BJ (cell line): ENCODE results near the gene RHBDD1. TPM values are rescaled to one million over a fixed set of nuclear protein-coding genes. Genes with fewer than 3 reads are reported as not detected.
"Not testable (repeated sequence)": the region's sequence is repeated elsewhere in the genome, so short reads cannot be mapped to it uniquely, and the experiment has no call there.

Experiments used
- CTCF ChIA-PET: fragments of 350-600 bp; formaldehyde crosslinking; extraction: SDS; loops from one replicate; lab custom pipeline; 2021; ENCODE audit warnings: antibody characterized with exemption, inconsistent platforms; lab: Yijun Ruan, JAX
- POLR2A ChIA-PET: fragments of 300-600 bp; sonication (Branson Sonifier 250); formaldehyde crosslinking; extraction: SDS; loops from one replicate; lab custom pipeline; 2021; ENCODE audit warnings: antibody characterized with exemption; lab: Charles Lee
- DNase-seq: peaks from one replicate; pipeline ENCODE4 v3.0.0-alpha.2; 2011; ENCODE audit warnings: low read depth
- H3K27me3 ChIP-seq: 2 replicates; pipeline ENCODE4 v1.6.0; 2011; ENCODE audit warnings: low read length; ENCODE audit not compliant: control insufficient read depth, insufficient read depth
- H3K36me3 ChIP-seq: 2 replicates; pipeline ENCODE4 v1.5.1; 2011; ENCODE audit warnings: low read length; ENCODE audit not compliant: control insufficient read depth, insufficient read depth
- H3K4me3 ChIP-seq: 2 replicates; pipeline ENCODE4 v1.5.1; 2011; ENCODE audit warnings: low read depth, mild to moderate bottlenecking, control low read depth, low read length
- polyA plus RNA-seq: library from polyadenylated mRNA; depleted of rRNA; stranded (reverse); fragments of >200 nt; gene quantifications from 2 replicates; pipeline ENCODE4 v1.2.3, GENCODE V29; 2011
- TF ChIP-seq, protein P1 (sequence below): IDR thresholded peaks from 2 replicates; pipeline ENCODE4 v1.5.1; 2011; ENCODE audit warnings: low read depth, mild to moderate bottlenecking, control low read depth, inconsistent platforms, low read length, moderate library complexity; ENCODE audit not compliant: insufficient read depth

The RHBDD1 gene
- polyA plus RNA-seq, 1 experiment = 29.2 TPM

DNA sequence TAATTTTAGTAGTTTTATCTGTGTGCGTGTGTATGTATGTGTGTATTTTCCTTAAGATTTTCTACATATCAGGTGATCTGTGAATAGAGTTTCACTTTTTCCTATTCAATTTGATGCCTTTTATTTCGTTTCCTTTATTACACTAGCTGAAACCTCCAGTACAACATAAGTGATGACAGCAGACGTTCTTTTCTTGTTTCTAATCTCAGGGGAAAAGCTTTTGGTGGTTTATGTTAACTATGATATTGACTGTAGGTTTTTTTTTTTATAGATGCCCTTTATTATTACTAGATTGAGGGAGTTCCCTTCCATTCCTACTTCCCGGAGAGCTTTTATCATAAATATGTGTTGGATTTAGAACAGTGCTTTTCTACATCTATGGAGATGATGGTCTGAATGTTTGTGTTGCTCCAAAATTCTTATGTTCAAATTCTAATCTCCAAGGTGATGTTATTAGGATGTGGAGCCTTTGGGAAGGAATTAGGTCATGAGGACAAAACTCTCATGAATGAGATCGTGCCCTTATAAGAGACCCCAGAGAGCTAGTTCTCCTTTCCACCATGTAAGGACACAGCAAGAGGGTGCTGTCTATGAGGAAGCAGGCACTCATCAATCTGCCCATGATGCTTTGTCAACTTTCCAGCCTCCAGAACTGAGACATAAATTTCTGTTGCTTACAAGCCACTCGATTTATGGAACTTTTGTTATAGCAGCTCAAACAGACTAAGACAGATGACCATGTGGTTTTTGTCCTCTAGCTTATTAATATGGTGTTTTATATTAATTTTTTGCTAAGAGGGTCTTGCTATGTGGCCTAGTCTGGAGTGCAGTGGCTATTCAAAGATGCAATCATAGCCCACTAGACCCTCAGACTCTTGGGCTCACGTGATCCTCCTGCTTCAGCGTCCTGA is 5.9 kb upstream of the RHBDD1 start:
- CTCF ChIA-PET = interaction anchor here (0.9 kb wide), 1 partner anchor 8 kb away, joined by 3 read pairs; no protein-coding TSS in a partner anchor
- DNase-seq = no peak
- no peak overlapping the region for H3K4me3 ChIP-seq
- no peaks in the 10 kb centered on the region for H3K36me3 ChIP-seq
- POLR2A ChIA-PET = no interaction called here
- H3K27me3 ChIP-seq = no peaks in the 10 kb centered on the region
- TF ChIP-seq, protein P1, sequence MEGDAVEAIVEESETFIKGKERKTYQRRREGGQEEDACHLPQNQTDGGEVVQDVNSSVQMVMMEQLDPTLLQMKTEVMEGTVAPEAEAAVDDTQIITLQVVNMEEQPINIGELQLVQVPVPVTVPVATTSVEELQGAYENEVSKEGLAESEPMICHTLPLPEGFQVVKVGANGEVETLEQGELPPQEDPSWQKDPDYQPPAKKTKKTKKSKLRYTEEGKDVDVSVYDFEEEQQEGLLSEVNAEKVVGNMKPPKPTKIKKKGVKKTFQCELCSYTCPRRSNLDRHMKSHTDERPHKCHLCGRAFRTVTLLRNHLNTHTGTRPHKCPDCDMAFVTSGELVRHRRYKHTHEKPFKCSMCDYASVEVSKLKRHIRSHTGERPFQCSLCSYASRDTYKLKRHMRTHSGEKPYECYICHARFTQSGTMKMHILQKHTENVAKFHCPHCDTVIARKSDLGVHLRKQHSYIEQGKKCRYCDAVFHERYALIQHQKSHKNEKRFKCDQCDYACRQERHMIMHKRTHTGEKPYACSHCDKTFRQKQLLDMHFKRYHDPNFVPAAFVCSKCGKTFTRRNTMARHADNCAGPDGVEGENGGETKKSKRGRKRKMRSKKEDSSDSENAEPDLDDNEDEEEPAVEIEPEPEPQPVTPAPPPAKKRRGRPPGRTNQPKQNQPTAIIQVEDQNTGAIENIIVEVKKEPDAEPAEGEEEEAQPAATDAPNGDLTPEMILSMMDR = no peak

DNA sequence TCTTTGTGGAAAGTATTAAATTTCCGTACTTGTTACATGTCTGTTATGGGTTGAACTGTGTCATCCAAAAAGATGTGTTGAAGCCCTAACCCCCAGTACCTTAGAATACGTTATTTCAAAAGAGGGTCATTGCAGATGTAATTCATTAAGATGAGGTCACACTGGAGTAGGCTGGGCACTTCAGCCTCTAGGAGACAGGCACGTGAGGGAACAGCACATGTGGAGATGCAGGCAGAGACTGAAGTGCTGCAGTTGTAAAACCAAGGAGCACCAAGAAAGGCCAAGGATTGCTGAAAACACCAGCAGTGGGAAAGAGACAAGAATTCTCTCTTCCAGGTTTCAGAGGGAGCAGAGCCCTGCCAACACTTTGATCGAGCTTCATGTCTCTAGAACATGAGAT is 4.6 kb upstream of the RHBDD1 start:
- Histone ChIP-seq H3K27me3 (no peaks in the 10 kb centered on the region), H3K4me3 (no peak overlapping the region), H3K36me3 (no peaks in the 10 kb centered on the region)
- ChIA-PET POLR2A (interaction anchor here (0.7 kb wide), 1 partner anchor 39 kb away, joined by 3 read pairs; no protein-coding TSS in a partner anchor), CTCF (no interaction called here)
- no peak for DNase-seq
- TF ChIP-seq, protein P1 = no peak

DNA sequence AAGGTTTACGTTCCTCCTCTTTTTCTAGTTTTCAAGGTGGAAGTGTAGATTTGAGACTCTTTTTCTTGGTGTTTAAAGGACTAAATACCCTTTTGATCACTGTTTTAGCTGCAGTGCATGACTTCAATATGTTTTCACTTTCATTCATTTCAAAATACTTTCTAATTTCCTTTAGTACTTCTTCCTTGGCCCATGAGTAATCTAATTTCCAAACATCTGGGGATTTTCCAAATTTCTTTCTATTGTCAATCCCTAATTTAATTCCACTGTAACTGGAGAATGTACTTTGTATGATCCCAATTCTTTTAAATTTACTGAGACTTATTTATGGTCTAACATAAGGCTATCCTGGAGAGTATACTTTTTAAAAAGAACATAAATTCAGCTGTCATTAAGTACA is 3.8 kb upstream of the RHBDD1 start:
- Histone ChIP-seq H3K36me3 (no peaks in the 10 kb centered on the region), H3K27me3 (no peaks in the 10 kb centered on the region), H3K4me3 (no peak overlapping the region)
- DNase-seq = no peak
- TF ChIP-seq, protein P1 = no peak
- ChIA-PET POLR2A (no interaction called here), CTCF (no interaction called here)

DNA sequence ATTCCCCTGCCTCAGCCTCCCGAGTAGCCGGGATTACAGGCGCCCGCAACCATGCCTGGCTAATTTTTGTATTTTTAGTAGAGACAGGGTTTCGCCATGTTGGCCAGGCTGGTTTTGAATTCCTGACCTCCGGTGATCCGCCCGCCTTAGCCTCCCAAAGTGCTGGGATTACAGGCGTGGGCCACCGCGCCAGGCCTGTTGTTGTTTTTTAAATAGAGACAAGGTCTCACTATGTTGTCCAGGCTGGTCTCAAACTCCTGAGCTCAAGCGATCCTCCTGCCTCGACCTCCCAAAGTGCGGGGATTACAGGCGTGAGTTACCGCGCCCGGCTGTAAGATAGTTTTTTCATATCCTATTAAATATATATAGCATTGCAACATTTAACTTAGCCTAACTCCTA is 974 bp upstream of the RHBDD1 start:
- H3K27me3 ChIP-seq, H3K36me3 ChIP-seq, POLR2A ChIA-PET, DNase-seq: not testable (repeated sequence)
- H3K4me3 ChIP-seq = peak overlapping the region; percentile 70
- CTCF ChIA-PET = interaction anchor here (1.7 to 2.0 kb wide), 2 partner anchors 12 to 148 kb away, joined by 4 to 9 read pairs; no protein-coding TSS in a partner anchor

DNA sequence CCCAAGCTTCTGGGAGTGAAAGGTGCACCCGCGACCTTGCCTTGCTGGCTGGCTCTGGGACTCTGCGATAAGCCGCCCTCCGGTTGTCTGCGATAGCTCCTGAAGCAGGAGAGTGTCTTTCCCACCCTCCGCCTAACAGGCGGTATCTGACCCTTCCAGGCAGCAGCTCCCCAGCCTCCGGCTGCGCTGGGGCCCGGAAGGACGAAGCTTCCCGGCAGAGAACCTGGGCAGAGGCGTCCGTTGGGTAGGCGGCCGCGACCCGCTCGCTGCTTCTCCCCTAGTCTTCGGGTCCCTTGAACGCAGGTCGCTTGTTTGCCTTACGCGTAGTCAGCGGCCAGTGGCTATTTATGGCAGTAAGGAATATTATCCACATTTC is 446 bp upstream of the RHBDD1 start:
- no peaks in the 10 kb centered on the region; the same call in 1 of the 2 replicates for H3K36me3 ChIP-seq
- POLR2A ChIA-PET = no interaction called here
- CTCF ChIA-PET = interaction anchor here (1.7 to 2.0 kb wide), 2 partner anchors 12 to 148 kb away, joined by 4 to 9 read pairs; no protein-coding TSS in a partner anchor
- H3K4me3 ChIP-seq = peak overlapping the region; percentile 70
- TF ChIP-seq, protein P1 = no peak
- H3K27me3 ChIP-seq = no peaks in the 10 kb centered on the region
- no peak for DNase-seq
